Measurements from ENCODE around the gene TLL1. TPM values are rescaled to one million over a fixed set of nuclear protein-coding genes. Genes with fewer than 3 reads are reported as not detected.

The TLL1 gene
- total RNA-seq, 1 experiment from 2014 or later: not detected

- H4K91ac ChIP-seq (ENCODE audit: insufficient read length, low read depth, low read length): no peak overlapping the region
- H3K27ac ChIP-seq (ENCODE audit: insufficient read length, low read depth, low read length): no peak overlapping the region
- no peak overlapping the region for H3K56ac ChIP-seq (ENCODE audit: insufficient read length, low read depth, low read length)
- no peaks in the 10 kb centered on the region for H3K79me1 ChIP-seq (ENCODE audit: insufficient read depth, low read depth, low read length, poor library complexity, severe bottlenecking)
- TF ChIP-seq CTCF (conservative IDR thresholded peaks at IDR 0.05): no peak
- H3K27me3 Mint-ChIP-seq (ENCODE audit: low read depth): no peaks in the 10 kb centered on the region
- H3K4me2 ChIP-seq (ENCODE audit: insufficient read depth, insufficient read length, low read length): no peak overlapping the region
- H4K20me1 ChIP-seq (ENCODE audit: control insufficient read depth, insufficient read depth, insufficient read length): no peaks in the 10 kb centered on the region
- no peak overlapping the region for H3K14ac ChIP-seq (ENCODE audit: insufficient read depth, low read length)
- no peak overlapping the region for H4K8ac ChIP-seq (replicated peaks; ENCODE audit: insufficient read length, low read depth, low read length)
- no peak overlapping the region for H2AFZ ChIP-seq (ENCODE audit: low read length)
- DNase-seq: no peak
- no peaks in the 10 kb centered on the region for H3K9me3 Mint-ChIP-seq
- H2BK120ac ChIP-seq (ENCODE audit: low read depth, low read length, poor library complexity, severe bottlenecking): no peak overlapping the region
- H2BK20ac ChIP-seq (ENCODE audit: low read depth, low read length, poor library complexity, severe bottlenecking): no peak overlapping the region
- no peak overlapping the region for H3K27ac Mint-ChIP-seq
- H2BK5ac ChIP-seq (ENCODE audit: insufficient read length, low read length): no peak overlapping the region
- H3K4ac ChIP-seq (ENCODE audit: low read depth, low read length): no peak overlapping the region
- no peak overlapping the region for H3K23ac ChIP-seq (ENCODE audit: insufficient read length, low read depth, low read length)
- no peak overlapping the region for H3K9ac ChIP-seq (ENCODE audit: extremely low read depth, insufficient read length, low read length)
- H3K4me1 Mint-ChIP-seq: peaks cover 13 to 14% of the 10 kb centered on the region in 2 experiments
- H2BK12ac ChIP-seq (ENCODE audit: insufficient read length, low read depth, low read length): no peak overlapping the region
- no peak overlapping the region for H2AK5ac ChIP-seq (ENCODE audit: insufficient read length, low read length)
- H4K5ac ChIP-seq (ENCODE audit: insufficient read length, low read depth, low read length): no peak overlapping the region
- no peak overlapping the region for H3K18ac ChIP-seq (ENCODE audit: insufficient read length, low read depth, low read length)
- no CpG with 5 or more reads among the region's 3 CpGs for WGBS (ENCODE audit: extremely low coverage, insufficient read length, low lambda C conversion rate)
- no peaks in the 10 kb centered on the region for H3K27me3 ChIP-seq (ENCODE audit: insufficient read depth, low read length)
- no peak overlapping the region for H3T11ph ChIP-seq (ENCODE audit: low read length)
- H3K36me3 Mint-ChIP-seq (ENCODE audit: insufficient read depth in 1 of 3, low read depth in 3 of 3): no peaks in the 10 kb centered on the region
- H3K79me2 ChIP-seq (ENCODE audit: insufficient read depth, low read length): no peaks in the 10 kb centered on the region
- H3K4me1 ChIP-seq (ENCODE audit: insufficient read depth, low read length): no peaks in the 10 kb centered on the region
- H3K4me3 Mint-ChIP-seq: no peak overlapping the region
- no peaks in the 10 kb centered on the region for H3K9me3 ChIP-seq (ENCODE audit: control insufficient read depth, low read depth, low read length)
- H3K23me2 ChIP-seq (ENCODE audit: insufficient read length, low read depth, low read length, poor library complexity, severe bottlenecking): no peaks in the 10 kb centered on the region
- no peak overlapping the region for H2BK15ac ChIP-seq (ENCODE audit: low read depth, low read length)
Observed at GRCh38 chr4:165982934-165983333, 109.9 kb downstream of the TLL1 start.
